Activated T-cell treated with anti-CD3 and anti-CD28 coated beads for 48 hours (primary cell): ENCODE data around the gene TNFRSF14.

Experiments used
- DNase-seq: peaks from one replicate; pipeline ENCODE4 v3.0.0-alpha.2; 2020; ENCODE audit warnings: low read depth

The TNFRSF14 gene

DNA sequence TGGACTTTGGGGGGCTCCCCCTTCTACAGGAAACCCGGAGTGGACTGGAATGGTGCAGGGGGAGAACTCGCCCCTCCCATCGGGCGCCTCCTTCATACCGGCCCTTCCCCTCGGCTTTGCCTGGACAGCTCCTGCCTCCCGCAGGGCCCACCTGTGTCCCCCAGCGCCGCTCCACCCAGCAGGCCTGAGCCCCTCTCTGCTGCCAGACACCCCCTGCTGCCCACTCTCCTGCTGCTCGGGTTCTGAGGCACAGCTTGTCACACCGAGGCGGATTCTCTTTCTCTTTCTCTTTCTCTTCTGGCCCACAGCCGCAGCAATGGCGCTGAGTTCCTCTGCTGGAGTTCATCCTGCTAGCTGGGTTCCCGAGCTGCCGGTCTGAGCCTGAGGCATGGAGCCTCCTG, at the start of gene TNFRSF14:
TSS of gene TNFRSF14 (plus strand) at position 95 of the 401 bp plus-strand sequence. CDS start at position 389, 294 bp downstream.
- peak; percentile 57 for DNase-seq

- DNase-seq, result no peak
These were observed 49.1 kb upstream of the TNFRSF14 start for GRCh38 chr1:2506901-2507565.

DNA sequence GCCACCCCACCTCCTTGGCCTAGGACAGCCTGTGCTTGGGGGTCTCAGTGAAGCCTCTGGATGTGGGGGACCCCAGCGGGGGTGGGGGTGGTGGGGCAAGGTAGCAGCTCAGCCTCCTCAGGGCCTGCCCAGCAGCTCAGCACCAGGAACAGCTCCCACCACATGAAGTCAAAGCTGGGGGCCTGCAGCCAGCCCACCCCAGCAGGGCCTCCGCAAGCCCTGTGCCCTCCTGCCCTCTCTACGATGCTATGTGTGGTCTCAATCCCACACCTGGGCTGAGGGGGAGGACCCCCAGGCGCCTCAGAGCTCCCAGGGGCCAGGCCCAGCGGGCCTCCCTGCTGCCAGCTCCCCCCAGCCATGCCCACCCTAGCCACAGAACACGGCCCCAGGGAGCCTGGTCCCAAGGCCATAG, 48.4 kb upstream of the TNFRSF14 start:
- DNase-seq, result no peak

- DNase-seq, result no peak
These were observed 48.0 kb upstream of the TNFRSF14 start for GRCh38 chr1:2508180-2508579.

GRCh38 chr1:2508751-2509150, 47.4 kb upstream of the TNFRSF14 start:
- DNase-seq, result no peak

- no peak for DNase-seq
These were observed 46.6 kb upstream of the TNFRSF14 start for GRCh38 chr1:2509589-2509988.

GRCh38 chr1:2510366-2511155, 45.6 kb upstream of the TNFRSF14 start:
- no peak for DNase-seq

DNA sequence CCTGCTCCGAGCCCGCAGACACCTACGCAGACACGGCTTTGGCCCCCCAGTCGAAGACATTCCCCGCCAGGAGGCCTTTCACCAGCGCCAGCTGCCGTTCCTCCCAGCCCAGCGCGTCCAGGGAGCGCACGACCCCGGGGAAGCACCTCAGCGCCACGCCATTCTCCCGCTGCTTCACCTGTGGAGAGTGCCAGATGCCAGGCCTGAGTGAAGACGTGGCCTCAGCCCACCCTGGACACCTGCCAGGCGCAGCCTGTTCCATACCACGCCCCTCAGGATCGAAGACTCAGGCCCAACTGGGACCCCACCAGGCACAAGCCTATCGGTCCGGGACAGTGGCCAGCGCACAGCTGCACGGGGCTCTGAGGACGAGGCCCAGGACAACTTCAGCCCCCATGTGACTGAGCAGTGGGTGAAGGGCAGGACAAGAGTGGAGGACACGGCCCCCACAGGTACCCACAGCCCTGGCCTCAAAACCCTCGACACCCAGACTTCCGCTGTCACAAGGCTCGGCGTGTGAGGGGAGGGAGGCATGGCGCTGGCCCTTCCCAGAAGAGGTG, 43.2 kb upstream of the TNFRSF14 start:
- DNase-seq, result no peak

GRCh38 chr1:2513939-2514652, 42.1 kb upstream of the TNFRSF14 start:
- DNase-seq, result no peak

DNA sequence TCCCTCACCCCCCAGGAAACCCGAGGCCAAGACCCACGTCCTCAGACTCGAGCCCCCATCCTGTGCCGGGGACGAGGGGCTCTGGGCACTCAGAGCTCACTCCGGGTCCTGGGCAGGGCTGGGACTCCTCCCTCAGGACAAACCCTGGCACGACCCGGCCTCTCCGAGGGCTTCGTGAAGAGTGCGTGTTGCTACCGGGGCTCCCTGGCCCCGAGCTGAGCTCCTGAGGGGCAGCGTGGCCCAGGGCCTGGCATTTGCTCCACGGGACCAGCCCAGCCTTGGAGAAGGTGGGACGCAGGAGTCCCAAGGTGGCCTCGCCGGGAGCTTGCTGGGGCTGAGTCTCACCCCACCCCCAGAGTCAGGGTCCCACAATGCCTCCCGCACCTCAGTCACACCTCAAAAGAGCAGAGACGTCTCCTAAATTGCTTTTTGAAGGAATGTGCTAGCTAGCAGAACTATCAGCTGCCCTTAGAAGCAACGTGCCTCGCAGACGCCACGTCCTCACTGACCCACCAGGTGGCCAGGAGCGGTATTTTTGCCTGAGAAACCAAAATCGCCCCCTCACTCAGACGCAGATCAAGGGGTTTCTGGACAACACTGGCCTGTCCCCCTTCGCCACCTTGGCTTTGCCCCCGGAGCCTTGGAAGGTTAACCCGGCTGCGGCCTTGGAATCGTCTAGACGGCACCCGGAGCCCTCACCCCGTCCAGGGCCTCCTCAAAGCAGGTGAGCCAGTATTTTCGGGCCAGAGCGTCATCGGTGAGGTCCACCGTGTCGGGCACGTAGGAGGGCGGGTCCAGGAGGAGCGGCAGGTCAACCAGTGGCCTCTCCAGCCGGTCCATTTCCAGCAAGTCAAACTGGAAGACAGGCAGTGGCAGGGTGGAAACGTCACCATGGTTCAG, 41.1 kb upstream of the TNFRSF14 start:
- no peak for DNase-seq

DNA sequence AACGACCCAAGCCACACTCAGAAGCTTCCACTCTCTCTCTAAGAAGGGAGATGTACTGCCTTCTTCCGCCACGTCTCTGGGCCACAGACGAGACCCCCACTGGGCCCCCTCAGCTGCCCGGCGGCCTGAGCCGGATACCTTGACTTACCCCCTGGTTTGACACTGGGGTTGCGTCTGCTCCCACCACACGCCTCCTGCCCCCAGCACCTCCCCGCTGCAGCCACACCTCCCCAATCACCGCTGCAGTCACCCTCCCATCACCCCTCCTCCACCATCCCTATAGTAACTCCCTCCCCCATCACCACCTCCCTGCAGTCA, 40.4 kb upstream of the TNFRSF14 start:
- no peak for DNase-seq

GRCh38 chr1:2516124-2516523, 40.0 kb upstream of the TNFRSF14 start:
- DNase-seq, result no peak

- DNase-seq, result no peak
These were observed 39.2 kb upstream of the TNFRSF14 start for GRCh38 chr1:2516946-2517345.

DNA sequence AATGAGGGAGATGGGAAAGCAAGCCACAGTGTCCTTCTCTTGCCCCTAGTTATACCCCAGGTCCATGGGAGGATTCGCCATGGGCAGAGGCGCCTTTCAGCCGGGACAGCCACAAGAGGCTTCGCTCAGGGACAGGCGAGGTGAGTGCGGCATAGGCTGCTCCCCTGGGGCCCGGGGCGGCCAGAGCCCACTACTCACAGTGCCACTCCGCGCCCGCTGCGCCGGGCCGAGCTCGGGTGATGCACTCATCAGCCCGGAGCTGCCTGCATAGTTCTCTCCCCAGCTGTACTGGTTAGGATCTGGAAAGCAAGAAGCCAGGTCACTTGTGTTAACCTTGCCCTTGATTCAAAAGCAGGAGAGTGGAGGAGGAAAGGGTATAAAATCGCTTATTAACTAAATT, 38.2 kb upstream of the TNFRSF14 start:
- no peak for DNase-seq

- no peak for DNase-seq
These were observed 37.6 kb upstream of the TNFRSF14 start for GRCh38 chr1:2518528-2518927.

GRCh38 chr1:2519029-2519685, 37.0 kb upstream of the TNFRSF14 start:
- no peak for DNase-seq

DNA sequence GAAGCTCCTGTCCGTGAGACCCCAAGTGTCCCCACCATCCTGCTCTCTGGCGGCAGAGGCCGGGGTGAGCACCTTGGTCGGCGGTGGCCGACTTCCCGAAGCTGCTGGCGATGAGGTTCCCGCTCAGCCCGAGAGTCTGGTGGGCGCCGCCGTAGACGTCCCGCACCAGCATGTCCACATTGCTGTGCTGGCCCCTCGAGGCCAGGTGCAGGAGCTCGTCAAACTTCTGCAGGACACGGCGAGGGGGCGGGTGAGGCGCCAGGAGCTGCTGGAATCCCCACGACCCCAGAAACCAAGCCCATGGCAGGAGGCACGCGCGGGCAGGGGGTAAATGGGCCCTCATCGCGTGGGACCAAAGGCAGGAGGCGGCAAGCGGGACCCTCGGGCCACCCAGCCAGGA, 36.4 kb upstream of the TNFRSF14 start:
- no peak for DNase-seq

GRCh38 chr1:2520206-2520605, 36.0 kb upstream of the TNFRSF14 start:
- DNase-seq, result no peak

DNA sequence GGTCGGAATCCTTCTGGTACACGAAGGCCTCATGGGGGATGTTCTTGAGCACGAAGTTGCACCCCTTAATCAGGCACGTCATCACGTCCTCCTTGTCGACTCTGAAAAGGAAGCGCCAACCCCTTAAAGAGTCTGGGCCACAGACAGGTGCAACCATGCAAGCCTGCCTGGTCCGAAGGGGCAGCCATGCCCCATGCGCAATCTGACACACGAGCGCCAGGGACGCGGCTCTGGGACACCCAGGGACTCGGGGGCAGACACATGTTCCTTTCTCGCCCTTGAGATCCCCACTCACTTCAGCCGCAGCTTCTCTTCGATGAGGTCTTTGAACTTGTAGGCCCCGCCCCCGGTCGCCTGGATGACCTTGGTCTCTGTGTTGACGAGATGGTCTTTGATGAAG, 35.4 kb upstream of the TNFRSF14 start:
- DNase-seq, result no peak

DNA sequence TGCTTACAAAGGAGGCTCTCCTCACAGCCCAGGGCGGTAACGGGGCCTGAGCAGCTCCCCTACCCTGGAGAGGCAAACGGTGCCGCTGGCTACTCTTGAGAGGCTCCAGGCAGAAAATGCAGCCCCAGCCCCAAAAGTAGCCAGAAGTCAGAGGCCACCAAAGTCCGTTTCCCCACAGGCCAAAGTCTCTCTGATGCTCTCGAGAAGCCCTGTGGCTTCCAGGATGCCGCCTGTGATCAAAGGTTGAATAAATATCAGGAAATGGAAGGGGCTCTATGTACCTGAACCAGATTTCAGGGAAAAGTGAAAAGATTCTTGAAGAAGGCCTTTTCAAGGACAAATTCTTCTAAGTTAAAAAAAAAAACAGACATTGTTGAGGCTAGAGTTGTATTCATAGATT, 33.9 kb upstream of the TNFRSF14 start:
- no peak for DNase-seq

DNA sequence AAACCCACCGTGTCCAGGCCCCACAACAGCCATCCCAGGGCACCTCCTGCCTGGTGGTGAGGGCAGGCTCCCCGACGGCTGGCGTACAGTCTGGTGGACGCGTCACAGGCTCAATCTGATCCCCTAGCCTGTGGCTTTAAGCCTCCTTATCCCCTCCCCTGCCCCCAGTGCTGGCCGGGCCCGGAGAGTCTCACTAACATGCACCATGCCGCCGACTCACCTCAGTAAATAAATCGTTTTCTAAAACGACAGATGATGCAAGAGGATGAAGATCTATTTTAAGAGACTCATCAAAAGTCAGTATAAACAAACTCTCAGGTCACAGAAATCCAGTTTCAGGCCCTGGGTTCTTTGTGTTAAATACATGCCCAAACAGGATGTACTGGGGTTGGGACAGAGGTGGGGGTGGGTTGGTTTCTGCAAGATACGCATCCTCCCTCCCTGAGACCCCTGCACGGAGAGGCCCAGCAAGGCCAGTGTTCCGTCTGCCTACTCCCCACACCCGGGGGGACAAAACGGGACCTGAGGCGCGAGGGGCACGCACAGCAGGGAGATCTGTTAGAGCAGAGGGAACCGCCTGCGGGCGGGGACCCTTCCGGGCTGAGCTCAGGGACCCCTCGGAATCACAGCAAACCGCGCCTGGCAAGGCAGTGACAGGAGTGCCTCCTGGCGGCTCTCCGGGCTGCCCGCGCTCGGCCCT, 32.8 kb upstream of the TNFRSF14 start:
- DNase-seq, result no peak
